Right lobe of liver (tissue), 4 donors: Measurements from ENCODE around the gene DCAF6.

Experiments used
- CTCF ChIP-seq, 4 donors: fragments of 200-600 bp in 3 of 4; fragments of 450-650 bp in 1 of 4; IDR thresholded peaks; one replicate each; pipeline versions ENCODE4 v1.5.1 to v1.8.0; 2016 to 2022; ENCODE audit warnings: antibody characterized with exemption in 4 of 4, mild to moderate bottlenecking in 2 of 4
- POLR2A ChIP-seq: fragments of 450-650 bp; IDR thresholded peaks from one replicate; pipeline ENCODE4 v1.6.1; 2017; ENCODE audit warnings: antibody characterized with exemption, mild to moderate bottlenecking
- donor health status: DM: no; HTN: no; CAD: no.
- donor health status: DM: no; HTN: no; CAD: no.
- donor health status: DM: no; HTN: yes; CAD: no.

GRCh38 chr1:167968569-167968968, 32.1 kb downstream of the DCAF6 start:
- TF ChIP-seq CTCF (IDR thresholded peaks at IDR 0.05) (no peak), POLR2A (no peak)
